Measurements from ENCODE around the gene TRRAP.

Gene TRRAP

DNA sequence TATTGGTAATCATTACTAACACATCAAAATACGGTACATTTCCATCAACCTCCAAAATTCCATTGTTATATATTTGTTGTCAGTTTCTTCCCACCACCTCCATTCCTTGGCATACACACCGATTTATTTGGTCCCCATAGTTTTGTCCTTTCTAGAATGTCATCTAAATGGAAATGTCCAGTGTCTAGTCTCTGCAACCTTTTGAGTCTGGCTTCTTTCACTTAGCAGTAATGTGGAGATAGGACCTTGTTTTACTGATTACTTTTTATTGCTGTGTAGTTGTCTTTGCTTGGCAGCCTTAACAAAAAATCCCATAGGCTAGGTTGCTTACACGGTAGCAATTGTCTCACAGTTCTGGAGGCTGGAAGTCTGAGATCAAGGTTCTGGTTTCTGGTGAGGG is 22.5 kb downstream of the TRRAP start:
- DNase-seq (ENCODE audit: low read depth in 2 of 2): no peak

GRCh38 chr7:98902523-98902922 is 24.2 kb downstream of the TRRAP start:
- no peak for DNase-seq (ENCODE audit: low read depth in 2 of 2)

- no peak for DNase-seq (ENCODE audit: low read depth in 2 of 2)
Observed at GRCh38 chr7:98903246-98903645, 24.9 kb downstream of the TRRAP start.

DNA sequence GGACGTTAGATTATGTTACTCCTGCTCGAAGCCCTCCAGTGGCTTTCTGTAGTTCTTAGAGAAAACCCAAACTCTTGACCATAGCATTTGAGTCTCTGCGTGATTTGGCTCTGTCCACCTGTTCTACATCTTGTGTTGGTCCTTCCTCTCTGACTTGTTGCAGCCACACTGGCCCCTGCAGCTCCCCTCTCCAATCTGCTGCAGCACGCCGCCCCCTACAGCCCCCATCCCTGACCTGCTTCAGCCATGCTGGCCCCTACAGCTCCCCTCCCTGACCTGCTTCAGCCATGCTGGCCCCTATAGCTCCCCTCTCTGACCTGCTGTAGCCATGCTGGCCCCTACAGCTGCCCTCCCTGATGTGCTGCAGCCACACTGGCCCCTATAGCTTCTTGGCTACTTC is 29.2 kb downstream of the TRRAP start:
- DNase-seq (ENCODE audit: low read depth in 2 of 2): no peak

DNA sequence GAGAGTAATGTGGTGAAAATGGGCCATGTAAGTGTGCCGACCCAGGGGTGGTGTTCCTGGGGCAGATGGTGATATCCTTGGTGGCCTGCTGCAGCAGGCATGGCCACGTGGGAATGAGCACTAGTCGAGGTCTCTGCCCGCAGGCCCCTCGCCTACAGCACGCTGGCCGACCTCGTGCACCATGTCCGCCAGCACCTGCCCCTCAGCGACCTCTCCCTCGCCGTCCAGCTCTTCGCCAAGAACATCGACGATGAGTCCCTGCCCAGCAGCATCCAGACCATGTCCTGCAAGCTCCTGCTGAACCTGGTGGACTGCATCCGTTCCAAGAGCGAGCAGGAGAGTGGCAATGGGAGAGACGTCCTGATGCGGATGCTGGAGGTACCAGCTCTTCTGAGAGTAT is 30.3 kb downstream of the TRRAP start:
- DNase-seq (ENCODE audit: low read depth in 2 of 2): no peak

- DNase-seq (ENCODE audit: low read depth in 2 of 2): no peak
Observed at GRCh38 chr7:98909487-98909886, 31.2 kb downstream of the TRRAP start.

GRCh38 chr7:98910427-98910826 is 32.1 kb downstream of the TRRAP start:
- DNase-seq (ENCODE audit: low read depth in 2 of 2): no peak

DNA sequence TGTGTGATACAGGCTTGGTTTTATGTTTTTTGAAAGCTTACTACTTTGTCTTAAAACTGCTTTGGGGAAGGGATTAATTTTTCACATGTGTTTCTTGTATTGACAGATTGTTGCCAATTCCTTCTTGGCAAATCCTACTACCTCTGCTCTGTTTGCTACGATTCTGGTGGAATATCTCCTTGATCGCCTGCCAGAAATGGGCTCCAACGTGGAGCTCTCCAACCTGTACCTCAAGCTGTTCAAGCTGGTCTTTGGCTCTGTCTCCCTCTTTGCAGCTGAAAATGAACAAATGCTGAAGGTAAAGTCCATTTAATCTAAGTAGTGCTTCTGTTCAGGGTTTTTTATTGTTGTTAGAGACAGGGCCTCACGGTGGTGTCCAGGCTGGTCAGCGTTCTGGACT is 33.6 kb downstream of the TRRAP start:
- no peak for DNase-seq (ENCODE audit: low read depth in 2 of 2)

- no peak for DNase-seq (ENCODE audit: low read depth in 2 of 2)
Observed at GRCh38 chr7:98913026-98913425, 34.7 kb downstream of the TRRAP start.

DNA sequence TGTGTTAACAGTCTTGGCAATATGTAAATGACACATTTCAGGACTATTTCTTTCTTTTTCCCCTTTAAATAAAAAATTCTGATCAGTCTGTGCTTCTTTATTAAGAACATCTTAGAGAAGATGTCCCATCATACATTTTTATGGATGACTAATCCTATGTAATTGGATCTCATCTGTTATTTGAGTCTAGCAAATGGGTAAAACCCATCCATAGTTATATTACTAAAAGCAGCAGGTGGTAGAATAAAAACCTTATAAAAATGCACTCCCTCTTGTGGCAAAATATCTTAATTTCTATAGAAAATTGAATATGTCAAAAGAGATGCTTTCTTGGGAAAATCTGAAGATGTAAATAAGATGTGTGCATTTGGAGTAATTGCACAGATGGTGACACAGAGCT is 35.3 kb downstream of the TRRAP start:
- DNase-seq (ENCODE audit: low read depth in 2 of 2): peak; percentile 15 to 25

DNA sequence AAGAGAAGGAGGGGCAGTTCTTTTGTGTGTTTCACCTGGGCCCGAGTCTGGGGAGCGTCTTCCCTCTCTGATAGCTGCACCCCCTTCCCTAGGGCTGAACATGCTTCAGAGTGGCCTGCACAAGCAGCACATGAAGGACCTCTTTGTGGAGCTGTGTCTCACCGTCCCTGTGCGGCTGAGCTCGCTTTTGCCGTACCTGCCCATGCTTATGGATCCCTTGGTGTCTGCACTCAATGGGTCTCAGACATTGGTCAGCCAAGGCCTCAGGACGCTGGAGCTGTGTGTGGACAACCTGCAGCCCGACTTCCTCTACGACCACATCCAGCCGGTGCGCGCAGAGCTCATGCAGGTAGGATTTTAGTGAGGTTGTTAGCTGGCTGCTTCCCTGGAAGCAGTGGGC is 39.0 kb downstream of the TRRAP start:
- no peak for DNase-seq (ENCODE audit: low read depth in 2 of 2)

DNA sequence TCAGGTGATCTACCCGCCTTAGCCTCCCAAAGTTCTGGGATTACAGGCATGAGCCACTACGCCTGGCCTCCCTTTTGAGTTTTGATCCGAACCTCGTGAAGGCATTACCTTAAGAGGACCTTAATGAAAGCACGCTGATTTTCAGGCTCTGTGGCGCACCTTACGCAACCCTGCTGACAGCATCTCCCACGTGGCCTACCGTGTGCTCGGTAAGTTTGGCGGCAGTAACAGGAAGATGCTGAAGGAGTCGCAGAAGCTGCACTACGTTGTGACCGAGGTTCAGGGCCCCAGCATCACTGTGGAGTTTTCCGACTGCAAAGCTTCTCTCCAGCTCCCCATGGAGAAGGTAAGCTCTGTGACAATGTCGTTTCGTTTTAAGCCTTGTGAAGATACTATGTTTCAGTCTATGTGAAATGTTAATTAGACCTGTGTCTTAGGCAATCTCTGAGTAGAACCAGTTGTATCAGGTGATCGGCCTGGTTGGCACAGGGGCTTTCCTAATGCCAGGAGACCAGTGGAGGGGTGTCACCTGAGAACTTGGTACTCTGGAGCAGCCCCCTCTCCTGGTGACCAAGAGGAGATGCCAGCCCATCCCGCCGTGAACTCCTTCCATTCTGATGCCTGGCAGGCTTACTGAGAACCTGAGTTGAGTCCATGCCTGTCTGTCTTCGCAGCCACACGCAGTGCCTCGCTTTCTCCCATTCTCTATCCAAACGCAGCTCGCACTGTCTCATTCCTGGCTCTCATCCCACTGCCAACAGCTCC is 43.5 kb downstream of the TRRAP start:
- no peak for DNase-seq (ENCODE audit: low read depth in 2 of 2)

DNA sequence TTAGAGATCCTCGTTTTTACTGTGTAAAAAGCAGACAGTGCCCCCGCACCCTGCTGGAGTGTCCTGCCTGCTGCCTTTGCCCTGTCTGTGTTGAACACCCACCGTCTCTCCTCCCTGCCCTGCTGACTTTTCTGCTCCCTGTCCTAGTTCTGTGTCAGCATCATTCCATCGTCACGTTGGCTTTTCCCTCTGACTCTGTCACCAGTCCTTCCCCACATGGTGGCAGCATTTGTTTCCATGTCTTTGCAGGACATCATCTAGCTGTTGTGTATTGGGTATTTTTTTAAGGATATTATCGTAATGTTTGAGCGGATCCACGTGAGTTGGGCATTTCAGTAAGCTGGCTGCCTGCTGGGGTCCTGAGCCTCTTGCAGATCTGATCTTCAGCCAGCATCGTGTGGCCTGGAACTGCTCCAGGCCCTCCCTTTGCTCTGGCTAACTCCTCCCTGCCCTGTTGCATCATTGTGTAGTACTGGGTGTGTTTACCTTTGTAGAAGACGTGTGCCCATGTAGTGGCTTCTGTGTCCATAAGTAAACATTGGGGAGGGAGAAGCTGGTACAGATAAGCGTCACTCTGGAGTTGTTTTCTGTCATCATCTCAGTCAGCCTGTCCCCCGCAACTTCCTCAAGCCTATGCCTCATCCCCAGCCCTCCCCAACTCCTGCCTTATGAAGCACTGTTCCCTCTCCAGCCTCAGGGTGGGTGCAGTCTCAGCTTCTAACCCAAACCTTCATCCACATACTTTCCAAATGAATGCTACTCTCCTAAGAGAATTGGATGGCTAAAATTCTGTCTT is 44.3 kb downstream of the TRRAP start:
- peak; percentile 23 to 32 for DNase-seq (ENCODE audit: low read depth in 2 of 2)

DNA sequence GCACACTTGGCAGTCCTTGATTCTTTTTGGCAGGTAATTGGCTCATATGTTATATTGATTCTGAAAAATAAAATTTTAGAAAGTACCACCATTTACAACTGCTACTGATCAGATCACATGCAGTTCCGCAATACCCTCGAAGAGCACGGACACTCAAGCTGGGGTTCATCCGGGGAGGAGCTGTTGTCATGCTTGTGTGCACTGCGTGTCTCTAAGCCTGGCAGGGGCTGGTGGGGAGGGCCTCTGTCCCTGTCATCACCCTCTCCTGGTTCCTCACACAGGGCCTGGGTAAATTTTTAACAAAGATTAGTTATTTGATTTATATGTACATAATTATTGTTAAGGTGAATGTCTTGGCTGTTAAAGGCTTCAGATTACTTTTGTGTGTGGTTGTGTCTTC is 45.2 kb downstream of the TRRAP start:
- no peak for DNase-seq (ENCODE audit: low read depth in 2 of 2)

- no peak for DNase-seq (ENCODE audit: low read depth in 2 of 2)
Observed at GRCh38 chr7:98927125-98927524, 48.8 kb downstream of the TRRAP start.

DNA sequence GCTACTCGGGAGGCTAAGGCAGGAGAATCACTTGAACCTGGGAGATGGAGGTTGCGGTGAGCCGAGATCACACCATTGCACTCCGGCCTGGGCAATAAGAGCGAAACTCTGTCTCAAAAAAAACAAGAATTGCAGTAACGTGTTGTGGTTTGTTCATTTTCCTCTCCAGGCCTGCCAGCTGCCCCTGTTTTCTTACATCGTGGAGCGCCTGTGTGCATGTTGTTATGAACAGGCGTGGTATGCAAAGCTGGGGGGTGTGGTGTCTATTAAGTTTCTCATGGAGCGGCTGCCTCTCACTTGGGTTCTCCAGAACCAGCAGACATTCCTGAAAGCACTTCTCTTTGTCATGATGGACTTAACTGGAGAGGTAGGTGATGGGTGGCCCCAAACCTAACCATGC is 52.1 kb downstream of the TRRAP start:
- DNase-seq (ENCODE audit: low read depth in 2 of 2): no peak

DNA sequence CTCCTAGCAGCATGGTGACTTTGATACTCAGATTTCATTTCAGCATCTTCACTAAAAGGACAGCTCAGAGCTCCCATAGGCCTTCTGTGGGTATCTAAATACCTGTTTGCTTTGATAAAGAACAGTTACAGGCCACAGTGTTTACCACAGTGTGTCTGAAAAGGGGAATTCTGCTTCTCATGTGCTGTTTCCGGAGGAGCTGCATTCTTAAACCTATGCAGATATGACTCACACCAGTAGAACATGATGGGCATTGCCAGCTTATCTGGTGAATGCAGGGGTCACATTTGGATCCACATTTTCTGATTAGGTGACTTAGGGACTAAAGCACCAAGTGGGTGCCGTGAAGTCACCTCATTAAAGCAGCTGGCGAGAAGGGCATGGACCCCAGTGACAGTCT is 52.6 kb downstream of the TRRAP start:
- no peak for DNase-seq (ENCODE audit: low read depth in 2 of 2)

- DNase-seq (ENCODE audit: low read depth in 2 of 2): no peak
Observed at GRCh38 chr7:98933321-98933720, 55.0 kb downstream of the TRRAP start.

GRCh38 chr7:98934267-98934666 is 55.9 kb downstream of the TRRAP start:
- no peak for DNase-seq (ENCODE audit: low read depth in 2 of 2)

GRCh38 chr7:98935811-98936210 is 57.5 kb downstream of the TRRAP start:
- DNase-seq (ENCODE audit: low read depth in 2 of 2): no peak

DNA sequence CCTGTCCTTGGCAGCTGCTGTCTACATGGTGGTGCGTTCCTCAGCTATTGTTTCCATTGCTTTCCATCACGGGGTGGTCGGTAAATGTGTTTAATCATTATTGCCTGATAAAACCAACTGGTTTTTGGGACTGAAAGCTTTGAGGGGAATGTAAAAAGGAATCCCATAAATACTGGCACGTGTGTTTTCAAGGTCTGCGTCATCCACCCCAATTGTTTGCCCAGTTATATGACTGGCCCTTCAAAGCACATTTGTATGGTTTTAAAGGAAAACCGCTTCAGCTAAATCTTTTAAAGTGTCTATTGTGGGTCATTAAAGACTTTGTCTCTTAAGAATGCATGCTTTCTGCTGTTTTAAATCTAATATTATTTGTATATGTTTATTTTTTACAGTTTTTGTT is 65.0 kb downstream of the TRRAP start:
- no peak for DNase-seq (ENCODE audit: low read depth in 2 of 2)

DNA sequence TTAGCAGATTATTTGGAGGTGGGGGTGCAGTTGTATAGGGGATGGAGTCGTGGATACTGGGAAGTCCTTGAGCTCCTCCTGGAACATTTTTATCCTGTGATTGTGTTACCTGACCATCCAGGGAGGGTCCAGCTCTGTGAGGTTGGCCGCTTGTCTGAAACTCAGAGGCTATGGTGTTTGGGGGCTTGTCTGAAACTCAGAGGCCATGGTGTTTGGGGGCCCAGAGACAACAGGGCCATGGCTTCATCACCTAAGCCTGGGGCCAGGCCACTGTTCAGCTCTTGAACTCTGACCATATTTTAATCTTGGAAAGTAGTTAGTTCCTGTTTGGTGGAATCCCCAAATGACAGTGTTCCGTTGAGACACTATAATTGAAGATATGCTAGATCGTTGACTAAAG is 66.1 kb downstream of the TRRAP start:
- no peak for DNase-seq (ENCODE audit: low read depth in 2 of 2)

GRCh38 chr7:98945852-98946251 is 67.5 kb downstream of the TRRAP start:
- no peak for DNase-seq (ENCODE audit: low read depth in 2 of 2)
